WTC11 (cell line): ENCODE measurements around the gene OGFOD3. TPM values are rescaled to one million over a fixed set of nuclear protein-coding genes. Genes with fewer than 3 reads are reported as not detected.

ENCODE experiments used
- ATAC-seq: fragments of 200-7000 bp; cut with Tn5 transposase; 2 replicates; pipeline ENCODE4 v1.10.0; 2021; ENCODE audit warnings: mild to moderate bottlenecking, moderate library complexity
- CTCF ChIA-PET: fragments of 300-600 bp; sonication (Branson Sonifier 250); formaldehyde crosslinking; loops from one replicate; lab custom pipeline; 2021; ENCODE audit warnings: antibody characterized with exemption; lab: Charles Lee
- POLR2A ChIA-PET: fragments of 350-600 bp; sonication (Branson Sonifier 250); formaldehyde crosslinking; loops from one replicate; lab custom pipeline; 2021; ENCODE audit warnings: antibody characterized with exemption; lab: Charles Lee
- DNase-seq: peaks from one replicate; pipeline ENCODE4 v3.0.0; 2021; ENCODE audit warnings: low spot score
- H3K27ac Mint-ChIP-seq: 2 replicates; pipeline ENCODE4 v1.8.0; 2021; ENCODE audit warnings: mixed read lengths
- H3K27me3 Mint-ChIP-seq: 2 replicates; pipeline ENCODE4 v1.8.0; 2021; ENCODE audit warnings: low read depth, mild to moderate bottlenecking, moderate library complexity, mixed read lengths
- H3K36me3 Mint-ChIP-seq: 2 replicates; pipeline ENCODE4 v1.8.0; 2021; ENCODE audit warnings: mixed read lengths
- H3K4me1 Mint-ChIP-seq: 2 replicates; pipeline ENCODE4 v1.8.0; 2022; ENCODE audit warnings: mixed read lengths
- H3K4me3 Mint-ChIP-seq: 2 replicates; pipeline ENCODE4 v1.8.0; 2021; ENCODE audit warnings: mild to moderate bottlenecking, moderate library complexity, mixed read lengths
- H3K9me3 Mint-ChIP-seq: 2 replicates; pipeline ENCODE4 v1.8.0; 2021; ENCODE audit warnings: mixed read lengths
- AFF4 ChIP-seq: sonication (generic); formaldehyde crosslinking; IDR thresholded peaks from 2 replicates; pipeline ENCODE4 v1.8.1; 2023; ENCODE audit warnings: mild to moderate bottlenecking, missing genetic modification reagents, borderline replicate concordance
- AR ChIP-seq: fragments of 250-450 bp; sonication (Bioruptor Pico); IDR thresholded peaks from 2 replicates; pipeline ENCODE4 v1.9.0; 2021; ENCODE audit warnings: mild to moderate bottlenecking
- ATF1 ChIP-seq: sonication (generic); formaldehyde crosslinking; IDR thresholded peaks from 2 replicates; pipeline ENCODE4 v1.8.1; 2023; ENCODE audit warnings: mild to moderate bottlenecking, moderate library complexity, missing genetic modification reagents
- CREM ChIP-seq: sonication (generic); formaldehyde crosslinking; IDR thresholded peaks from 2 replicates; pipeline ENCODE4 v1.8.1; 2022; ENCODE audit warnings: mild to moderate bottlenecking, missing genetic modification reagents, moderate library complexity
- ERG ChIP-seq: fragments of 250-450 bp; sonication (Bioruptor Pico); IDR thresholded peaks from 2 replicates; pipeline ENCODE4 v1.8.0; 2021; ENCODE audit warnings: mild to moderate bottlenecking
- FOXP1 ChIP-seq: sonication (generic); formaldehyde crosslinking; IDR thresholded peaks from 2 replicates; pipeline ENCODE4 v1.8.0; 2022; ENCODE audit warnings: missing genetic modification reagents, mild to moderate bottlenecking, moderate library complexity, borderline replicate concordance
- GABPB1 ChIP-seq: sonication (generic); formaldehyde crosslinking; IDR thresholded peaks from 2 replicates; pipeline ENCODE4 v1.8.1; 2023; ENCODE audit warnings: mild to moderate bottlenecking, missing genetic modification reagents
- GRHL2 ChIP-seq: fragments of 250-450 bp; sonication (Bioruptor Pico); IDR thresholded peaks from 2 replicates; pipeline ENCODE4 v1.8.0; 2022; ENCODE audit warnings: mild to moderate bottlenecking, moderate library complexity; ENCODE audit not compliant: insufficient replicate concordance, severe bottlenecking
- KAT7 ChIP-seq: sonication (generic); formaldehyde crosslinking; IDR thresholded peaks from 2 replicates; pipeline ENCODE4 v1.8.1; 2023; ENCODE audit warnings: missing genetic modification reagents, mild to moderate bottlenecking, borderline replicate concordance
- NFE2L1 ChIP-seq: sonication (generic); formaldehyde crosslinking; IDR thresholded peaks from 2 replicates; pipeline ENCODE4 v1.8.1; 2023; ENCODE audit warnings: missing genetic modification reagents
- NR1H2 ChIP-seq: sonication (generic); formaldehyde crosslinking; IDR thresholded peaks from 2 replicates; pipeline ENCODE4 v1.9.0; 2021; ENCODE audit warnings: mild to moderate bottlenecking, moderate library complexity, missing genetic modification reagents
- PRRX2 ChIP-seq: fragments of 250-450 bp; sonication (Bioruptor Pico); IDR thresholded peaks from 2 replicates; pipeline ENCODE4 v1.8.0; 2021; ENCODE audit warnings: mild to moderate bottlenecking
- RORB ChIP-seq: fragments of 250-450 bp; sonication (Bioruptor Pico); IDR thresholded peaks from 2 replicates; pipeline ENCODE4 v1.9.0; 2021; ENCODE audit warnings: mild to moderate bottlenecking
- ZNF138 ChIP-seq: sonication (generic); formaldehyde crosslinking; conservative IDR thresholded peaks from 2 replicates; pipeline ENCODE4 v1.8.1; 2022; ENCODE audit warnings: mild to moderate bottlenecking, moderate library complexity, missing genetic modification reagents
- ZNF219 ChIP-seq: sonication (generic); formaldehyde crosslinking; IDR thresholded peaks from 2 replicates; pipeline ENCODE4 v1.8.0; 2023; ENCODE audit warnings: missing genetic modification reagents, mild to moderate bottlenecking, borderline replicate concordance
- ZNF263 ChIP-seq: sonication (generic); formaldehyde crosslinking; IDR thresholded peaks from 2 replicates; pipeline ENCODE4 v1.8.1; 2022; ENCODE audit warnings: low read depth, mild to moderate bottlenecking, moderate library complexity, missing genetic modification reagents
- ZNF396 ChIP-seq: fragments of 250-450 bp; sonication (Bioruptor Pico); IDR thresholded peaks from 2 replicates; pipeline ENCODE4 v1.8.0; 2021; ENCODE audit warnings: mild to moderate bottlenecking, moderate library complexity, borderline replicate concordance
- ZNF532 ChIP-seq: fragments of 250-450 bp; sonication (Bioruptor Pico); IDR thresholded peaks from 2 replicates; pipeline ENCODE4 v1.9.0; 2021; ENCODE audit warnings: mild to moderate bottlenecking, borderline replicate concordance
- total RNA-seq: library from RNA; stranded (reverse); gene quantifications from 3 replicates; pipeline ENCODE4 v1.2.3, GENCODE V29; 2021
- TF ChIP-seq, protein P1 (sequence below): sonication (generic); formaldehyde crosslinking; IDR thresholded peaks from 2 replicates; pipeline ENCODE4 v1.8.1; 2023; ENCODE audit warnings: mild to moderate bottlenecking, missing genetic modification reagents
- TF ChIP-seq, protein P2 (sequence below): sonication (generic); formaldehyde crosslinking; IDR thresholded peaks from 2 replicates; pipeline ENCODE4 v1.8.1; 2023; ENCODE audit warnings: mild to moderate bottlenecking, missing genetic modification reagents

OGFOD3 gene
- total RNA-seq, 1 experiment from 2014 or later, result 20.4 TPM

- POLR2A ChIA-PET, result no interaction called here
- CTCF ChIA-PET, result no interaction called here
- Mint-ChIP-seq H3K9me3 (peaks cover 2% of the 10 kb centered on the region), H3K27me3 (no peaks in the 10 kb centered on the region), H3K36me3 (peaks cover 65% of the 10 kb centered on the region), H3K27ac (no peak overlapping the region), H3K4me3 (no peak overlapping the region), H3K4me1 (no peaks in the 10 kb centered on the region)
- ATAC-seq (no peak), DNase-seq (no peak)
- no peak for TF ChIP-seq NFE2L1 (CRISPR knock-in tag)
- no peak for TF ChIP-seq ZNF532 (CRISPR knock-in tag)
- no peak for TF ChIP-seq NR1H2 (CRISPR knock-in tag)
- TF ChIP-seq, protein P1, sequence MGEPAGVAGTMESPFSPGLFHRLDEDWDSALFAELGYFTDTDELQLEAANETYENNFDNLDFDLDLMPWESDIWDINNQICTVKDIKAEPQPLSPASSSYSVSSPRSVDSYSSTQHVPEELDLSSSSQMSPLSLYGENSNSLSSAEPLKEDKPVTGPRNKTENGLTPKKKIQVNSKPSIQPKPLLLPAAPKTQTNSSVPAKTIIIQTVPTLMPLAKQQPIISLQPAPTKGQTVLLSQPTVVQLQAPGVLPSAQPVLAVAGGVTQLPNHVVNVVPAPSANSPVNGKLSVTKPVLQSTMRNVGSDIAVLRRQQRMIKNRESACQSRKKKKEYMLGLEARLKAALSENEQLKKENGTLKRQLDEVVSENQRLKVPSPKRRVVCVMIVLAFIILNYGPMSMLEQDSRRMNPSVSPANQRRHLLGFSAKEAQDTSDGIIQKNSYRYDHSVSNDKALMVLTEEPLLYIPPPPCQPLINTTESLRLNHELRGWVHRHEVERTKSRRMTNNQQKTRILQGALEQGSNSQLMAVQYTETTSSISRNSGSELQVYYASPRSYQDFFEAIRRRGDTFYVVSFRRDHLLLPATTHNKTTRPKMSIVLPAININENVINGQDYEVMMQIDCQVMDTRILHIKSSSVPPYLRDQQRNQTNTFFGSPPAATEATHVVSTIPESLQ, result no peak
- no peak for TF ChIP-seq KAT7 (CRISPR knock-in tag)
- no peak for TF ChIP-seq ZNF138 (CRISPR knock-in tag)
- TF ChIP-seq ZNF396 (CRISPR knock-in tag), result no peak
- no peak for TF ChIP-seq RORB
- no peak for TF ChIP-seq AFF4 (CRISPR knock-in tag)
- no peak for TF ChIP-seq ATF1
- no peak for TF ChIP-seq ERG (CRISPR knock-in tag)
- no peak for TF ChIP-seq ZNF263 (CRISPR knock-in tag)
- no peak for TF ChIP-seq CREM (CRISPR knock-in tag)
- no peak for TF ChIP-seq ZNF219 (CRISPR knock-in tag)
- TF ChIP-seq AR (CRISPR knock-in tag), result no peak
- TF ChIP-seq FOXP1 (CRISPR knock-in tag), result no peak
- TF ChIP-seq, protein P2, sequence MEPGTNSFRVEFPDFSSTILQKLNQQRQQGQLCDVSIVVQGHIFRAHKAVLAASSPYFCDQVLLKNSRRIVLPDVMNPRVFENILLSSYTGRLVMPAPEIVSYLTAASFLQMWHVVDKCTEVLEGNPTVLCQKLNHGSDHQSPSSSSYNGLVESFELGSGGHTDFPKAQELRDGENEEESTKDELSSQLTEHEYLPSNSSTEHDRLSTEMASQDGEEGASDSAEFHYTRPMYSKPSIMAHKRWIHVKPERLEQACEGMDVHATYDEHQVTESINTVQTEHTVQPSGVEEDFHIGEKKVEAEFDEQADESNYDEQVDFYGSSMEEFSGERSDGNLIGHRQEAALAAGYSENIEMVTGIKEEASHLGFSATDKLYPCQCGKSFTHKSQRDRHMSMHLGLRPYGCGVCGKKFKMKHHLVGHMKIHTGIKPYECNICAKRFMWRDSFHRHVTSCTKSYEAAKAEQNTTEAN (CRISPR knock-in tag), result no peak
- TF ChIP-seq PRRX2 (CRISPR knock-in tag), result no peak
- no peak for TF ChIP-seq GABPB1 (CRISPR knock-in tag)
- TF ChIP-seq GRHL2 (CRISPR knock-in tag), result no peak
Observed at GRCh38 chr17:82465023-82465603, 46.7 kb upstream of the OGFOD3 start.
